GM12878 (cell line): Measurements from ENCODE around the gene RGL4. TPM values are rescaled to one million over a fixed set of nuclear protein-coding genes. Genes with fewer than 3 reads are reported as not detected.

Experiments used
- ATAC-seq: fragments of 200-7000 bp; cut with Tn5 transposase; 3 replicates; pipeline ENCODE4 v1.9.1; 2020; ENCODE audit warnings: mild to moderate bottlenecking, moderate library complexity
- BruUV-seq: library from RNA; stranded (reverse); fragments of 400-500 nt; replicated peaks from 2 replicates; lab custom pipeline; 2021; lab: Mats Ljungman, UMichigan
- CTCF ChIA-PET: fragments of 300-600 bp; sonication (Branson Sonifier 250); formaldehyde crosslinking; extraction: SDS; loops from one replicate; lab custom pipeline; 2021; ENCODE audit warnings: inconsistent platforms; lab: Yijun Ruan, JAX
- POLR2A ChIA-PET: fragments of 350-600 bp; formaldehyde crosslinking; extraction: SDS; loops from one replicate; lab custom pipeline; 2021; ENCODE audit warnings: inconsistent platforms; lab: Charles Lee
- RAD21 ChIA-PET: fragments of 300-600 bp; sonication (Branson Sonifier 250); formaldehyde crosslinking; loops from one replicate; lab custom pipeline; 2023; ENCODE audit warnings: antibody characterized with exemption; ENCODE audit not compliant: unreplicated experiment; lab: Charles Lee
- SMC1A ChIA-PET: fragments of 300-600 bp; sonication (Branson Sonifier 250); formaldehyde crosslinking; loops from one replicate; lab custom pipeline; 2023; ENCODE audit not compliant: unreplicated experiment, uncharacterized antibody; lab: Charles Lee
- DNase-seq: peaks from one replicate; pipeline ENCODE4 v3.0.0-alpha.2; 2011; ENCODE audit warnings: low read depth, low spot score
- FAIRE-seq: peaks from 3 replicates; lab custom pipeline; 2011; peaks lifted over from hg19 to GRCh38; lab: Jason Lieb, UNC
- H2AFZ ChIP-seq: 2 replicates; pipeline ENCODE4 v1.6.0; 2011; ENCODE audit warnings: low read depth, low read length, control low read depth; ENCODE audit not compliant: control insufficient read depth
- H3K27ac ChIP-seq: 2 replicates; pipeline ENCODE4 v1.5.1; 2011; ENCODE audit warnings: control low read depth; ENCODE audit not compliant: control insufficient read depth, insufficient read depth
- H3K27me3 ChIP-seq, 2 experiments: replicated peaks in 1 of 2; 2 replicates each; pipeline versions ENCODE4 v1.6.0 to v1.6.1; 2011; ENCODE audit warnings: low read length in 1 of 2; ENCODE audit not compliant: control insufficient read depth in 2 of 2, insufficient read depth in 2 of 2
- H3K36me3 ChIP-seq, 2 experiments: 2 replicates each; pipeline ENCODE4 v1.5.1; 2011; ENCODE audit warnings: low read length in 1 of 2; ENCODE audit not compliant: control insufficient read depth in 2 of 2, insufficient read depth in 2 of 2
- H3K4me1 ChIP-seq: 2 replicates; pipeline ENCODE4 v1.6.1; 2011; ENCODE audit warnings: mild to moderate bottlenecking, low read length, moderate library complexity, mixed read lengths; ENCODE audit not compliant: control insufficient read depth, insufficient read depth
- H3K4me2 ChIP-seq: 2 replicates; pipeline ENCODE4 v1.6.0; 2011; ENCODE audit warnings: control low read depth; ENCODE audit not compliant: control insufficient read depth, insufficient read depth
- H3K4me3 ChIP-seq: fragments of 200-600 bp; sonication (generic); 2 replicates; pipeline ENCODE4 v1.5.1; 2016
- H3K79me2 ChIP-seq: 2 replicates; pipeline ENCODE4 v1.6.0; 2011; ENCODE audit warnings: low read length; ENCODE audit not compliant: control insufficient read depth, insufficient read depth
- H3K9ac ChIP-seq: 2 replicates; pipeline ENCODE4 v1.8.0; 2011; ENCODE audit warnings: low read length, control low read depth, mixed read lengths; ENCODE audit not compliant: control insufficient read depth, insufficient read depth
- H3K9me3 ChIP-seq: replicated peaks from 3 replicates; pipeline ENCODE4 v1.5.1; 2011; ENCODE audit warnings: mild to moderate bottlenecking, low read length; ENCODE audit not compliant: control insufficient read depth, insufficient read depth
- H4K20me1 ChIP-seq: 2 replicates; pipeline ENCODE4 v1.6.0; 2011; ENCODE audit not compliant: control insufficient read depth, insufficient read depth
- ATF7 ChIP-seq: fragments of 450-650 bp; IDR thresholded peaks from 2 replicates; pipeline ENCODE4 v1.6.1; 2016; ENCODE audit warnings: low read depth, mild to moderate bottlenecking
- BCL3 ChIP-seq: IDR thresholded peaks from 2 replicates; pipeline ENCODE4 v1.6.1; 2011; ENCODE audit warnings: borderline replicate concordance, low read depth, mild to moderate bottlenecking, moderate library complexity, low read length; ENCODE audit not compliant: insufficient read depth, poor library complexity, severe bottlenecking
- CHD1 ChIP-seq: IDR thresholded peaks from 2 replicates; pipeline ENCODE4 v1.6.1; 2012; ENCODE audit warnings: low read depth, low read length, improper control_type of control experiment
- CREB1 ChIP-seq: IDR thresholded peaks from 2 replicates; pipeline ENCODE4 v1.6.1; 2012; ENCODE audit warnings: low read depth, mild to moderate bottlenecking, inconsistent platforms
- FOS ChIP-seq: IDR thresholded peaks from 3 replicates; pipeline ENCODE4 v1.6.1; 2011; ENCODE audit warnings: borderline replicate concordance; ENCODE audit not compliant: insufficient read length; ENCODE audit errors: extremely low read depth
- GABPA ChIP-seq: IDR thresholded peaks from 2 replicates; pipeline ENCODE4 v1.6.1; 2014; ENCODE audit warnings: antibody characterized with exemption, low read depth, mild to moderate bottlenecking, inconsistent platforms
- IRF3 ChIP-seq: fragments of 450-650 bp; IDR thresholded peaks from 2 replicates; pipeline ENCODE4 v1.6.1; 2014; ENCODE audit warnings: mild to moderate bottlenecking
- IRF4 ChIP-seq: IDR thresholded peaks from 2 replicates; pipeline ENCODE4 v1.6.1; 2011; ENCODE audit warnings: low read depth, low read length
- MYC ChIP-seq: IDR thresholded peaks from 2 replicates; pipeline ENCODE4 v1.6.1; 2011; ENCODE audit warnings: mild to moderate bottlenecking, low read length, moderate library complexity, inconsistent platforms; ENCODE audit not compliant: insufficient read depth, insufficient replicate concordance, insufficient read length, severe bottlenecking
- NFIC ChIP-seq: IDR thresholded peaks from 2 replicates; pipeline ENCODE4 v1.6.1; 2012; ENCODE audit warnings: low read depth, mild to moderate bottlenecking, inconsistent platforms, low read length, moderate library complexity
- NR2C2 ChIP-seq: IDR thresholded peaks from 2 replicates; pipeline ENCODE4 v1.6.1; 2011; ENCODE audit warnings: borderline replicate concordance, low read depth; ENCODE audit not compliant: control insufficient read depth, insufficient read length
- RB1 ChIP-seq: fragments of 450-650 bp; formaldehyde crosslinking; IDR thresholded peaks from 2 replicates; pipeline ENCODE4 v1.6.1; 2017; ENCODE audit warnings: mild to moderate bottlenecking, borderline replicate concordance
- SIX5 ChIP-seq: IDR thresholded peaks from 2 replicates; pipeline ENCODE4 v1.6.1; 2011; ENCODE audit warnings: mild to moderate bottlenecking, low read depth, low read length, moderate library complexity; ENCODE audit not compliant: severe bottlenecking
- TCF7 ChIP-seq: IDR thresholded peaks from 2 replicates; pipeline ENCODE4 v1.6.1; 2014; ENCODE audit warnings: antibody characterized with exemption, borderline replicate concordance
- YBX1 ChIP-seq: fragments of 450-650 bp; IDR thresholded peaks from 2 replicates; pipeline ENCODE4 v1.6.1; 2016; ENCODE audit warnings: antibody characterized with exemption
- YY1 ChIP-seq: IDR thresholded peaks from 2 replicates; pipeline ENCODE4 v1.6.1; 2011; ENCODE audit warnings: low read depth, mild to moderate bottlenecking, low read length
- WGBS: methylation state at CpG from one replicate; pipeline ENCODE4 v1.1.6; 2016; ENCODE audit warnings: low lambda C conversion rate; ENCODE audit not compliant: insufficient replicate concordance, insufficient coverage; ENCODE audit errors: missing lambda C conversion rate; 5-methylcytosine and 5-hydroxymethylcytosine counted together
- in situ Hi-C: fragments of 300-500 bp; cut with MboI; formaldehyde crosslinking; loops from 9 replicates; pipeline ENCODE4 v1.14.3; 2018; ENCODE audit warnings: mixed read lengths
- intact Hi-C: fragments of 100-400 bp; cut with micrococcal nuclease; formaldehyde crosslinking; loops from one replicate; pipeline ENCODE4 v1.14.2; 2022; ENCODE audit not compliant: unreplicated experiment
- polyA plus RNA-seq, 11 experiments: library from polyadenylated mRNA; depleted of rRNA in 4 of 11; unstranded in 6 of 11; stranded (reverse) in 5 of 11; fragments of >200 nt; fragmentation: Nextera tagmentation in 4 of 11; fragmentation: Illumina TruSeq in 1 of 11; extraction: Ambion mirVana in 4 of 11; extraction: Trizol in 1 of 11; gene quantifications; 1 replicate in 1 of 11; 2 replicates in 10 of 11; pipeline versions ENCODE4 v1.2.1 to v1.2.3, GENCODE V29; 2011 to 2016; ENCODE audit warnings: inconsistent platforms in 2 of 11, missing spikeins in 2 of 11, low read depth in 1 of 11
- total RNA-seq, 4 experiments: library from RNA; depleted of rRNA in 3 of 4; stranded (reverse); fragments of >200 nt in 3 of 4; fragmentation: Illumina TruSeq in 1 of 4; extraction: Trizol in 1 of 4; gene quantifications; 2 replicates each; pipeline versions ENCODE4 v1.2.1 to v1.2.3, GENCODE V29; 2013 to 2021
- TF ChIP-seq, protein P1 (sequence below): IDR thresholded peaks from 2 replicates; pipeline ENCODE4 v1.6.1; 2012; ENCODE audit warnings: low read depth, low read length, improper control_type of control experiment

Gene RGL4
- total and polyA plus RNA-seq, 10 of the 15 experiments (the other 5 are each of a cell fraction or from before 2014, with no cell fraction given) = 1.4 to 9.0 (median 2.0) TPM; not detected in 1

DNA sequence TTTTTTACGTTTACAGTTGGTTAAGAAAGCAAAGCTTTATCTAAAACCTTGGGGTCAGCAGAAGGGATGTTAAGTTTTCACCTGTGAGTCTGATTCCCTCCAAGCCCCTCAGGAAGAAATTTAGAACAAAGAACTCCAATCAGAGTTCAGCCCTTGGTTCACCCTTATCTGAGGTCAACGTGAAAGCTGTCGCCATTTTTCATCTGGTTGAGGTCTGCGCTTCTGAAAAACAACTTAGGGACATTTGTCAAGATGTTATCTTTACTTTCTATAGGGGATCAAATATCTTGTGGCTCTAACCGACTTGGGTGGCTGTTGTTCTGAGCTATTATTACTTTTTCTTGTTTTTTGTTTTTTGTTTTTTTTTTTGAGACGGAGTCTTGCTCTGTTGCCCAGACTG is 30.0 kb downstream of the RGL4 start:
- whole genome bisulfite sequencing = 72% methylated on average over 6 of the region's 6 CpGs
- ATAC-seq = no peak
- Histone ChIP-seq H4K20me1 (no peaks in the 10 kb centered on the region), H3K27ac (no peak overlapping the region), H3K4me3 (no peak overlapping the region), H3K9ac (no peak overlapping the region), H2AFZ (no peak overlapping the region), H3K4me2 (no peak overlapping the region), H3K79me2 (peaks cover 12% of the 10 kb centered on the region), H3K9me3 (no peaks in the 10 kb centered on the region), H3K4me1 (peaks cover 7% of the 10 kb centered on the region), H3K27me3 (no peaks in the 10 kb centered on the region), H3K36me3 (no peaks in the 10 kb centered on the region)
- DNase-seq = no peak
- ChIA-PET CTCF (no interaction called here), SMC1A (interaction anchor here (1.2 kb wide), 1 partner anchor 15 kb away, joined by 3 read pairs; no protein-coding TSS in a partner anchor), POLR2A (interaction anchor here (0.6 kb wide), 1 partner anchor 144 kb away, joined by 3 read pairs; no protein-coding TSS in a partner anchor), RAD21 (no interaction called here)
- TF ChIP-seq YY1 = no peak
- TF ChIP-seq RB1 = no peak
- no peak for TF ChIP-seq GABPA
- TF ChIP-seq TCF7 = no peak
- TF ChIP-seq CHD1 = no peak
- TF ChIP-seq SIX5 = no peak
- BruUV-seq = no TSS peak
- no peak for FAIRE-seq
- intact Hi-C loops (no loop called here), in situ Hi-C loops (no loop called here)

- ATAC-seq = no peak
- H4K20me1 ChIP-seq = no peaks in the 10 kb centered on the region
- CTCF ChIA-PET = no interaction called here
- no peak overlapping the region for H3K27ac ChIP-seq
- peaks cover 3% of the 10 kb centered on the region for H3K4me1 ChIP-seq
- H3K27me3 ChIP-seq = no peaks in the 10 kb centered on the region
- FAIRE-seq = no peak
- BruUV-seq = no TSS peak
- no peaks in the 10 kb centered on the region for H3K9me3 ChIP-seq
- no peak overlapping the region for H3K4me2 ChIP-seq
- POLR2A ChIA-PET = no interaction called here
- no peaks in the 10 kb centered on the region for H3K36me3 ChIP-seq
- peaks cover 1% of the 10 kb centered on the region for H3K79me2 ChIP-seq
- no peak overlapping the region for H2AFZ ChIP-seq
- in situ Hi-C loops = no loop called here
- no peak overlapping the region for H3K9ac ChIP-seq
- no peak overlapping the region for H3K4me3 ChIP-seq
- RAD21 ChIA-PET = no interaction called here
- DNase-seq = no peak
- intact Hi-C loops = no loop called here
- SMC1A ChIA-PET = no interaction called here
- WGBS = 70% methylated on average over 4 of the region's 4 CpGs
- no peak for TF ChIP-seq NFIC
- TF ChIP-seq, protein P1, sequence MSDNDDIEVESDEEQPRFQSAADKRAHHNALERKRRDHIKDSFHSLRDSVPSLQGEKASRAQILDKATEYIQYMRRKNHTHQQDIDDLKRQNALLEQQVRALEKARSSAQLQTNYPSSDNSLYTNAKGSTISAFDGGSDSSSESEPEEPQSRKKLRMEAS = no peak
- no peak for TF ChIP-seq NR2C2
- no peak for TF ChIP-seq BCL3
- TF ChIP-seq MYC = no peak
- TF ChIP-seq IRF3 = no peak
- TF ChIP-seq FOS = no peak
- no peak for TF ChIP-seq TCF7
- no peak for TF ChIP-seq YBX1
- TF ChIP-seq ATF7 = no peak
- no peak for TF ChIP-seq IRF4
- no peak for TF ChIP-seq CREB1
These were observed 31.3 kb downstream of the RGL4 start for GRCh38 chr22:23722160-23722559.
